ENCODE measurements around the gene THAP5.

The THAP5 gene

DNA sequence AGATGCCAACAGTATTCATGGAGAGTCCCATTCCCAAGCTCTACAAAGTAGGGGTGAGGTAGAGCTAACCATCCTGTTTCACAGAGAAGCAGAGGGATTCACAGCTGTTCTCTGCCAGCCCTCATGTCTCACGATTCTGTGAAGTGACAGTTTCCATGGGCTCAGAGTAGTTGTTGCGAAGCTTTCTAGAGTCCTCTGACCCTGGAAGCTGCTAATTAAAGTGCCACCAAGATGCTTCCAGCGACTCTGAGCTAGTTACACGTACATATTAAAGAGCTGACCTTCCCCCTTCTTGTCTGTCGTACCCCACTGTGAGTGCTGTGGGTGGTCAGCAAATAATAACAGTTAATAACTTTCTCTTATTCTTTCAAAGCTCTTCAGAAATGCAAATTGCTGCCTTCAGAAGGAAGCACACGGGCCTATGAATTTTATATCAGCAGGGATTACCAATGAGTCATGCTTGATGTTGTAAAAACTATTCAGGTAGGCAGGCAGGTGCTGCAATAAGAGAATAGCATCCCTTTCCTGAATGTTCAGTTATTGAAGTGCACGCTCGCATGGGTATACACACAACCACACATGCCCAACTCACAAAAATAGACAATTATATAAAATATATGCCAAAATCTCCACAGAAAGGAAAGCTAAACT is 34.3 kb upstream of the THAP5 start:
- H3K9me3 ChIP-seq (ENCODE audit: control insufficient read depth, low read length) = no peaks in the 10 kb centered on the region
- no peak overlapping the region for H3K4me3 ChIP-seq (ENCODE audit: extremely low read depth, insufficient read depth, low read length, poor library complexity, severe bottlenecking)
- WGBS, 2 experiments (ENCODE audit: insufficient coverage in 2 of 2) = 63 to 89% methylated on average over 1 to 3 of the region's 8 CpGs
- no peaks in the 10 kb centered on the region for H3K36me3 ChIP-seq (ENCODE audit: control insufficient read depth, insufficient read depth, low read length)
- H3K4me1 ChIP-seq (ENCODE audit: control insufficient read depth, insufficient read depth, low read length, poor library complexity, severe bottlenecking) = no peaks in the 10 kb centered on the region
- no peak overlapping the region for H3K27ac ChIP-seq (ENCODE audit: low read depth, low read length, severe bottlenecking)

DNA sequence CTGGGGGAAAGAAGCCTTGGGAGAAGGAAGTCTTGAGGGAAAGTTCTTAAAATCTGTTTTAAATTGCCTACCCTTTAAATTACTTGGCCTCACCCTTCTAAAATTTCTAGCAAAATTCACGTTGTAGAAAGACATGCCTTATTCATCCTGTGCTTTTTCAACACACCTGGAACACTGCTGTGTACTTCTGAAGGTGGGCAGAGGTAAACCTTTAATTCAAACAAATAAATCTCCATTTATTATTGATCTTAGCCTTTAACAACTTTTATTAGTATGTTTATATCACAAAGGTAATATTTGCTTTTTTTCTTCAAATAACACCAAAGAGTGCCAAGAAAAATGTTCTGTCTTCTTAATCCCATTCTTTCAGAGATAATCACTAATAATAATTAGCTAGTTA is 30.9 kb upstream of the THAP5 start:
- no peak overlapping the region for H3K27ac ChIP-seq (ENCODE audit: low read depth, low read length, severe bottlenecking)
- H3K9me3 ChIP-seq (ENCODE audit: control insufficient read depth, low read length) = no peaks in the 10 kb centered on the region
- H3K4me1 ChIP-seq (ENCODE audit: control insufficient read depth, insufficient read depth, low read length, poor library complexity, severe bottlenecking) = no peaks in the 10 kb centered on the region
- no peak overlapping the region for H3K4me3 ChIP-seq (ENCODE audit: extremely low read depth, insufficient read depth, low read length, poor library complexity, severe bottlenecking)
- 80% methylated on average over 1 of the region's 1 CpG; no CpG with 5 or more reads in 1 of the 2 experiments for WGBS, 2 experiments (ENCODE audit: insufficient coverage in 2 of 2)
- no peaks in the 10 kb centered on the region for H3K36me3 ChIP-seq (ENCODE audit: control insufficient read depth, insufficient read depth, low read length)

DNA sequence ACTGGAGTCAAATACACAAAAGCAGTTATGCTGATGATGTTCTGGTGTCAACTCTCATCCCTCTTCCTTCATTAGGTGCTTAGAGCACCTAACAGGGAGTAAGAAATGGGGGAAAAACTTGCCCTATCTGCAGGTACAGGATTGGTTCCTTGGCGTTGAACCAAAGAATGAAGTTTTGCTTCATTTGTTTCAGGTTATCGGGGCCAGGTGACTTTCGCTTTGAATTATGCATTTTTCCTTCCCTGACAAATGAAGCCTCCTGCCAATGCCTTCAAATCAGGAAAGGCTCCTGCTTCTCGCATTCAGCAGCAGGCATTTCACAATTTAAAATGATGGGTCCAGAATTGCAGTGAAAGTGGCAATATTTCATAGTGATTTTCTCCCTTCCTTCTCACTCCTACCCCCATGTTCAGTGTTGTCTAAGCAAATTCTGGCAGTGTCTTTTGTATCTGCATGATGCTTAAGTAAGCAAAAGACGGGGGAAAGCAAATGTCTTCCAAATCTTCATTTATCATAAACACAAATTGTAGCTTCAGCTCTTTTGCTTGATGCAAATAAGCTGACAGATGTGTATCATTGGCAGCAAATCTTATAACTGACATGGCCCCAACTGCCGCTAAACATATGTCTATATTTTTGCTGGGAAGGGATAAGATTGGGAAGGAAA is 29.5 kb upstream of the THAP5 start:
- H3K27ac ChIP-seq (ENCODE audit: low read depth, low read length, severe bottlenecking) = no peak overlapping the region
- H3K9me3 ChIP-seq (ENCODE audit: control insufficient read depth, low read length) = no peaks in the 10 kb centered on the region
- no peak overlapping the region for H3K4me3 ChIP-seq (ENCODE audit: extremely low read depth, insufficient read depth, low read length, poor library complexity, severe bottlenecking)
- H3K36me3 ChIP-seq (ENCODE audit: control insufficient read depth, insufficient read depth, low read length) = no peaks in the 10 kb centered on the region
- no peaks in the 10 kb centered on the region for H3K4me1 ChIP-seq (ENCODE audit: control insufficient read depth, insufficient read depth, low read length, poor library complexity, severe bottlenecking)
- WGBS, 2 experiments (ENCODE audit: insufficient coverage in 2 of 2) = 90 to 100% methylated on average over 3 of the region's 6 CpGs

DNA sequence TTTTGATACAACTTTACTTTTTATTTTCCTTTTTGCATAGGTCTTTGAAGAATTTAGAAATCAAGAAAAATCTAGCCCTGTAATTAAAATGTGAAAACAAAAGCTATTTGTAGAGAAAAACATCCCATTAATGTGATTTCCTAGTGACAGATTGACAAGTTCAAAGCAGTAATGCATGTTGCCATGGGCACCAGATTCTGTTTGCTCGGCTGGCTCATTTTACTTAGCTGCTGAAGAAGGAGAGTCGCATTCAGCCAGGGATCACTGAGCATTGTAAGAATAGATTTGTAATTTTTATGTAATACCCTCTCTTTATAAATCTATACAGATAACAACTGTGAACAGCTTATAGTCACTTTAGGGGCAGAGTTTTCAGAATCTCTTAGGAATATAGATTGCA is 28.6 kb upstream of the THAP5 start:
- Histone ChIP-seq H3K4me3 (ENCODE audit: extremely low read depth, insufficient read depth, low read length, poor library complexity, severe bottlenecking) (no peak overlapping the region), H3K27ac (ENCODE audit: low read depth, low read length, severe bottlenecking) (no peak overlapping the region), H3K9me3 (ENCODE audit: control insufficient read depth, low read length) (no peaks in the 10 kb centered on the region), H3K36me3 (ENCODE audit: control insufficient read depth, insufficient read depth, low read length) (no peaks in the 10 kb centered on the region), H3K4me1 (ENCODE audit: control insufficient read depth, insufficient read depth, low read length, poor library complexity, severe bottlenecking) (no peaks in the 10 kb centered on the region)
- WGBS, 2 experiments (ENCODE audit: insufficient coverage in 2 of 2) = 40% methylated on average over 1 of the region's 2 CpGs; no CpG with 5 or more reads in 1 of the 2 experiments

DNA sequence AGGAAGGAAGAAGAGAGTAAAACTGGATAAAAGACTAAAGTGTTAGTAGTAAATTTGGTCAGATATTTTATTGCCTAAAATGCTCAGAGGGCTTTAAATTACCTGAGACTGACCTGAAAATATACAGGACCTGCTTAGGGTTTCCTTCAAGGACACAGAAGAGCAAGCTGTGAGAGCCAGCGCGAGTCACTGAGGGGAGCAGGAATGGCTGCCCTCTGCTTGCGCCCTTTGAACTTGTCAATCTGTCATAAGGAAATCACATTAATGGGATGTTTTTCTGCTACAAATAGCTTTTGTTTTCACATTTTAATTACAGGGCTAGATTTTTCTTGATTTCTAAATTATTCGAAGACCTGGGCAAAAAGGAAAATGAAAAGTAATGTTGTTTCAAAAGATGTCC is 27.1 kb upstream of the THAP5 start:
- H3K36me3 ChIP-seq (ENCODE audit: control insufficient read depth, insufficient read depth, low read length) = no peaks in the 10 kb centered on the region
- no peak overlapping the region for H3K27ac ChIP-seq (ENCODE audit: low read depth, low read length, severe bottlenecking)
- no peaks in the 10 kb centered on the region for H3K9me3 ChIP-seq (ENCODE audit: control insufficient read depth, low read length)
- no peaks in the 10 kb centered on the region for H3K4me1 ChIP-seq (ENCODE audit: control insufficient read depth, insufficient read depth, low read length, poor library complexity, severe bottlenecking)
- no peak overlapping the region for H3K4me3 ChIP-seq (ENCODE audit: extremely low read depth, insufficient read depth, low read length, poor library complexity, severe bottlenecking)
- WGBS, 2 experiments (ENCODE audit: insufficient coverage in 2 of 2) = 100% methylated on average over 4 of the region's 4 CpGs

DNA sequence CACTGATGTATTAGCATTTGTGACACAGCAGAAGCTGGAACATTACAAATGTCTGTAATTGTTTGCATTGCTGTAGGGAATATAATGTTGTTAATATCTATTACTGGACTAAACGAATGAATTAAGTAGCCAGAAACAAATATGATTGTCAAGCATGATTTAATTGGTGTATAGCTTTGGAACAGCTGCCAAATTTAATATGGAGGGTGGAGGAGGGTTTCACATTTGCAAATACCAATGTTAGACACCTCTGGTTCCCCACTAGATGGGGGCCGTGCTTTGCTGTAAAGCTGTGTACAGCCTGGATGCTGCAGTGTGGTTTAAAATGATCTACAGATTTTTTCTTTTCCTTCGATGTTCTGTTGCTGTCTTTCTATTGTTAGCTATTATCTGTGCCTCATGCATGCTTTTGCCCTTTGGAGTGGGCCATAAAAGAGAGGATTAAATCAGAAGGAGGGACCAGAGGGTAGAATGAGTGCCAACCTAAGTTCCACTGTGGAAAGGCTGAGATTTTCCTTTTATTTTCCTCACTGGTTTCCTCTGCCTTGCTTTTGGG is 23.2 kb upstream of the THAP5 start:
- H3K9me3 ChIP-seq (ENCODE audit: control insufficient read depth, low read length) = no peaks in the 10 kb centered on the region
- 49 to 80% methylated on average over 1 to 2 of the region's 3 CpGs for WGBS, 2 experiments (ENCODE audit: insufficient coverage in 2 of 2)
- no peak overlapping the region for H3K27ac ChIP-seq (ENCODE audit: low read depth, low read length, severe bottlenecking)
- no peaks in the 10 kb centered on the region for H3K36me3 ChIP-seq (ENCODE audit: control insufficient read depth, insufficient read depth, low read length)
- H3K4me3 ChIP-seq (ENCODE audit: extremely low read depth, insufficient read depth, low read length, poor library complexity, severe bottlenecking) = no peak overlapping the region
- H3K4me1 ChIP-seq (ENCODE audit: control insufficient read depth, insufficient read depth, low read length, poor library complexity, severe bottlenecking) = no peaks in the 10 kb centered on the region

DNA sequence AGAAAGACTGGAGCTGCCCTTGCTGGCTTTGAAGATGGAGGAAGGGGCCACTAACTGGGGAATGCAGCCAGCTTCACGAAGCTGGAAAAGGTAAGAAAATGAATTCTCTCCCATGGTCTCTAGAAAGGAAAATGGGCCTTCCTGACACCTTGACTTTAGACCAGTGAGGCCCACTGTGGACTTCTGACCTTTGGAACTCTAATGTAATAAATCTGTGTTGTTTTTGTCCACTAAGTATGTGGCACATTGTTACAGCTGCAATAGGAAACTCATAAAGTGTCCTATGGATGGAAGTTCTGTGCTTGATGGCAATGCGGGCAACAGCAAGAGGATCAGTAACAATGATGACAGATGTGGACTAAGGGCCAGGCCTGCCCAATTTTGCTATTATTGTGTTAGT is 21.1 kb upstream of the THAP5 start:
- 73 to 94% methylated on average over 2 of the region's 2 CpGs for WGBS, 2 experiments (ENCODE audit: insufficient coverage in 2 of 2)
- Histone ChIP-seq H3K4me1 (ENCODE audit: control insufficient read depth, insufficient read depth, low read length, poor library complexity, severe bottlenecking) (no peaks in the 10 kb centered on the region), H3K4me3 (ENCODE audit: extremely low read depth, insufficient read depth, low read length, poor library complexity, severe bottlenecking) (no peak overlapping the region), H3K36me3 (ENCODE audit: control insufficient read depth, insufficient read depth, low read length) (no peaks in the 10 kb centered on the region), H3K27ac (ENCODE audit: low read depth, low read length, severe bottlenecking) (no peak overlapping the region), H3K9me3 (ENCODE audit: control insufficient read depth, low read length) (no peaks in the 10 kb centered on the region)

DNA sequence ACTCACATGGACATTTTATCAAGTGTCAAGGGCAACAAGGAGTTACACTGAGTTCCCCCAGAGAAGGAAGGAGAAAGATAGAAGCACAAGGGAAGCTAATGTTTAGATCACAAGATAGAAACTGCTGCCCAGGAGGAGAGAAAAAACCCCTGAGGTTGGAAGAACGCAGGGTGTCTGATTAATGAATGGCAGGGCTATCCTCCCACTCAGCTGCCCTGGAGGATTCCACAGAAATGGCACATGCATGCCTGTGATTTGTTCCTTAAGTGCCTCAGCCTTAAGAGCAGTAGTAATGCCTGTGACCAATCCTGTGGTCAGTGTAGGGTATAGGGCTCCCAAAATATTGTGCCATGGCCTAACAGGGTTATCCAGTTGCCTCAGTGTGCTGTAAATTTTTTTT is 20.4 kb upstream of the THAP5 start:
- WGBS, 2 experiments (ENCODE audit: insufficient coverage in 2 of 2) = 40 to 100% methylated on average over 1 of the region's 1 CpG

DNA sequence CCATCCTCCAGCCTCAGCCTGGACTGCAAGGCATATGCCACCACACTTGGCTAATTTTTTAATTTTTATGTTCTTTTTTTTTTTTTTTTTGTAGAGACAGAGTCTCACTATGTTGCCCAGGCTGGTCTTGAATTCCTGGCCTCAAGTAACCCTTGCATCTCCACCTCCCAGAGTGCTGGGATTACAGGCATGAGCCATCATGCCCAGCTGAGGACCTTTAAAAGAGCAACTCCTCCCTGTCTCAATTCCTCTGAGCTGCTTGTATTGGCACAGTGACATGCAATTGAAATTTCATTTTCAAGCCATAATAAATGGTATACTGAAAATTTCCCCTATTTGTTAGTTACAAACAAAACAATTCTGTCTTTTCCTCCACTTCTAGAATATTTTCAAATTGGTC is 19.7 kb upstream of the THAP5 start:
- Histone ChIP-seq H3K4me1 (ENCODE audit: control insufficient read depth, insufficient read depth, low read length, poor library complexity, severe bottlenecking) (no peaks in the 10 kb centered on the region), H3K9me3 (ENCODE audit: control insufficient read depth, low read length) (no peaks in the 10 kb centered on the region), H3K36me3 (ENCODE audit: control insufficient read depth, insufficient read depth, low read length) (no peaks in the 10 kb centered on the region), H3K4me3 (ENCODE audit: extremely low read depth, insufficient read depth, low read length, poor library complexity, severe bottlenecking) (no peak overlapping the region), H3K27ac (ENCODE audit: low read depth, low read length, severe bottlenecking) (no peak overlapping the region)

More for the DNA sequence above, 20.4 kb upstream of the THAP5 start:
- Histone ChIP-seq H3K4me1 (ENCODE audit: control insufficient read depth, insufficient read depth, low read length, poor library complexity, severe bottlenecking) (no peaks in the 10 kb centered on the region), H3K36me3 (ENCODE audit: control insufficient read depth, insufficient read depth, low read length) (no peaks in the 10 kb centered on the region), H3K9me3 (ENCODE audit: control insufficient read depth, low read length) (no peaks in the 10 kb centered on the region), H3K27ac (ENCODE audit: low read depth, low read length, severe bottlenecking) (no peak overlapping the region), H3K4me3 (ENCODE audit: extremely low read depth, insufficient read depth, low read length, poor library complexity, severe bottlenecking) (no peak overlapping the region)

DNA sequence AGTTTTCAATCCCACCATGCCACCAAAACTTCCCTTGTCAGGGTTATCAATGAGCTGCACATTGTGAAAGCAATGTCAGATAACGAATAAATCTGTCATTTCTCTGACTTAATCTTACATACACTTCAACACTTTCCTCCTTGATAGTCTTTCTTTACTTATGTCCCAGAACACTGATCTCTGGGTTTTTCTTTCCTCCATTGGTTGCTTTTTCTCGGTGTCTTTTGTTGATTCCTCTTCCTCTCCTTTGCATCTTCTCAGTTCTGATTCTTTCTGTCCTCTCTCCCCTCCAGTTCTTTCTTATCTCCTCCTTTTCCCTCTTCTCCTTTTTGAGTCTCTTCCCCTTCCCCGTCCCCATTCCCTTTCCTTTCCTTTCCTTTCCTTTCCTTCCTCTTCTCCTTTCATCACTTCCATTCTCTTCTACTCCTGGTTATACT is 16.8 kb upstream of the THAP5 start:
- no peaks in the 10 kb centered on the region for H3K9me3 ChIP-seq (ENCODE audit: control insufficient read depth, low read length)
- no peaks in the 10 kb centered on the region for H3K4me1 ChIP-seq (ENCODE audit: control insufficient read depth, insufficient read depth, low read length, poor library complexity, severe bottlenecking)
- no peaks in the 10 kb centered on the region for H3K36me3 ChIP-seq (ENCODE audit: control insufficient read depth, insufficient read depth, low read length)
- H3K4me3 ChIP-seq (ENCODE audit: extremely low read depth, insufficient read depth, low read length, poor library complexity, severe bottlenecking) = no peak overlapping the region
- 84 to 88% methylated on average over 2 of the region's 3 CpGs for WGBS, 2 experiments (ENCODE audit: insufficient coverage in 2 of 2)
- no peak overlapping the region for H3K27ac ChIP-seq (ENCODE audit: low read depth, low read length, severe bottlenecking)

DNA sequence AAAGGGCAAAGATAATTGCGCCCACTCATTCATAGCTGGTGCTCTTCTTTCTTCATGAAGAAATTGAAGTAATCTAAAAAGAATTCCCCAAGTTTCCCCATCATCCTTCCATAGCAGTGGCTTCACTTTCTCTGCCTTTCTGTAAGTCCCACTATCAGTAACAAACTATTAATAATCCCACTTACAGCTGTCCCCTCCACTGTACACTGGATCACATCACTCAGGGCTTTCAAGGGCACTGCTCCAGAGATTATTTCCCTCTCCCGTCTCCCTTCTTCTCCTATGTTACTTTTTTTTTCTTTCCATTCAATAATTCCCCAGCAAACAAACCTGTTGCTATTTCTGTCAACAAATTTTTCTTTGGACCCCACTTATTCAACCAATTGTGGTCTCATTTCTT is 16.3 kb upstream of the THAP5 start:
- Histone ChIP-seq H3K27ac (ENCODE audit: low read depth, low read length, severe bottlenecking) (no peak overlapping the region), H3K9me3 (ENCODE audit: control insufficient read depth, low read length) (no peaks in the 10 kb centered on the region), H3K36me3 (ENCODE audit: control insufficient read depth, insufficient read depth, low read length) (no peaks in the 10 kb centered on the region), H3K4me1 (ENCODE audit: control insufficient read depth, insufficient read depth, low read length, poor library complexity, severe bottlenecking) (no peaks in the 10 kb centered on the region), H3K4me3 (ENCODE audit: extremely low read depth, insufficient read depth, low read length, poor library complexity, severe bottlenecking) (no peak overlapping the region)
- 86 to 92% methylated on average over 1 of the region's 2 CpGs for WGBS, 2 experiments (ENCODE audit: insufficient coverage in 2 of 2)
